Ureter (tissue), 1 donor: Measurements from ENCODE around the gene SERPING1. TPM values are rescaled to one million over a fixed set of nuclear protein-coding genes. Genes with fewer than 3 reads are reported as not detected.

Experiments used
- DNase-seq: peaks from one replicate; pipeline ENCODE4 v3.0.0-alpha.2; 2020; ENCODE audit warnings: low spot score
- total RNA-seq: library from RNA; stranded (reverse); gene quantifications from one replicate; pipeline ENCODE4 v1.2.4, GENCODE V29; 2023
- donor health status: DM: yes; HTN: yes; CAD: no.

The SERPING1 gene
- total RNA-seq: 302 TPM

DNA sequence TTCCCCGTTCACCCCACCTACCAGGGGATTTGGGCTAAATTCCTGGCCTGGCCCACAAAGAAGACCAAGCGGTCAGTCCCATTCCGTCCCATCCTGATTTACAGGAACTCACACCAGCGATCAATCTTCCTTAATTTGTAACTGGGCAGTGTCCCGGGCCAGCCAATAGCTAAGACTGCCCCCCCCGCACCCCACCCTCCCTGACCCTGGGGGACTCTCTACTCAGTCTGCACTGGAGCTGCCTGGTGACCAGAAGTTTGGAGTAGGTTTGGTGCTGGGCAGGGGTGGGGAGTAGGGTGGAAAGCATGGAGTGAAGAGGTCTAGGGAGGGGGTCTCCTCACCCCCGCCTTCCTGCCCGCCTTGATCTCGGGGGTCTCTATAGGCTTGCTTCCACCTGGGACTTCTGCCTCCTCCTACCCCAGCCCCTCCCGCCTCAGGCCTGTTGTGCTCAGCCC, at the start of gene SERPING1:
Gene SERPING1 (plus strand): TSS at position 225 of the 455 bp plus-strand sequence. CDS start 586 bp downstream, outside the sequence.
- peak; percentile 73 for DNase-seq

DNA sequence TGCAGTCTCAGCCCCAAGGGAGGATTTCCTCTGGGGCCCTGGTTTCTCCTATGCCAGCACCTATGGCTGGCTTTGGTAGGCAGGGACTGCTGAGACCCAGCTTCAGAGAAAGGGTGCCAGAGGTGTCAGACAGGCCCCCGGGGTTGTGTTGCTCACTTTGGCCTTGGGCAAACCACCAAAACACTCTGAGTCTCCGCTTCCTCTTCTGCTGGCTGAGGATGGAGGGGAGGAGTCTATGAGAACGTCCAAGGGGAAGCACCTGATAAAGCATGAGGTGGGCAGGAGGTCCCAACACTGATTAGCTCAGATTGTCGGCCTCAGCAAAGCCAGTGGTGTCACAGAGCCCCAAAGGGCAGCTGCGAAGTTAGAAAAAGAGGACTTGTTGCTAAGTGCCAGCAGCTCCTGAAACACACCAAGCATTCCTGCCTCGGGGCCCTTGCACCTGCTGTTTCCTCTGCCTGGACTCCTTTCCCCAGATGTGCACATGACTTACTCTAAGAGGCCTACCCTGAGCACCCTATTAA, 49.6 kb upstream of the SERPING1 start:
- no peak for DNase-seq

- DNase-seq: no peak
Measured at GRCh38 chr11:57549983-57550382, 47.5 kb upstream of the SERPING1 start.

DNA sequence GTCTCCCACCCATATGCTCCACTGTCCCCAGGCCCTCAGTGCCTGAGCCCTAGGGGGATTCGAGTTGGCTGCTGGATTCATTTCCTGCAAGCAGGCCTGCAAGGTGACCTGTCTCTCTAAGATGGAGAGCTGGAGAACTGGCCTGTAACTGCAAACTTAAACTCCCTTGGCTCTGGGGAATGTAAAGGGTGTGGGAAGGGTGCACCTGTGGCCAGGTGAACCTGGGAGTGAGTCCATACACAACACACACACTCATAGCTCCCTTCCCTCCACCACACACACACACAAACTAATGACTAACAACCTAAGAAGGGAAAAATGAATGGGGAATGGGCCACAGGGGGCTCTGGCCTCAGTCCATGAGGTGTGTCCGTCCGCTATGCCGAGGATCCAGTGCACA, 45.5 kb upstream of the SERPING1 start:
- DNase-seq: no peak

GRCh38 chr11:57552479-57552878, 45.0 kb upstream of the SERPING1 start:
- DNase-seq: no peak

DNA sequence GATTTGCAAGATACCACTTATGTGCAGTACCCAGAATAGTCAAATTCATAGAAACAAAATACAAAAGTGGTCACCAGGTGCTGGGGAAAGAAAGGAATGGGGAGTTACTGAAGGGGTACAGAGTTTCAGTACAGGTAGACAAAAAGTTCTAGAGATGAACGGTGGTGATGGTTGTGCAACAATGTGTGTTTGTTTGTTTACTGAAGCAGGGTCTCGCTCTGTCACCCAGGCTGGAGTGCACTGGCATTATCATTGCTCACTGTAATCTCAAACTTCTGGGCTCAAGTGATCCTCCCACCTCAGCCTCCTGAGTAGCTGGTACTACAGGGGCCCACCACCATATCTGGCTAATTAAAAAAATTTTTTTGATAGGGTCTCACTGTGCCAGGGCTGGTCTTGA, 42.1 kb upstream of the SERPING1 start:
- no peak for DNase-seq

- no peak for DNase-seq
Measured at GRCh38 chr11:57556041-57556440, 41.4 kb upstream of the SERPING1 start.

GRCh38 chr11:57560146-57560545, 37.3 kb upstream of the SERPING1 start:
- DNase-seq: no peak

DNA sequence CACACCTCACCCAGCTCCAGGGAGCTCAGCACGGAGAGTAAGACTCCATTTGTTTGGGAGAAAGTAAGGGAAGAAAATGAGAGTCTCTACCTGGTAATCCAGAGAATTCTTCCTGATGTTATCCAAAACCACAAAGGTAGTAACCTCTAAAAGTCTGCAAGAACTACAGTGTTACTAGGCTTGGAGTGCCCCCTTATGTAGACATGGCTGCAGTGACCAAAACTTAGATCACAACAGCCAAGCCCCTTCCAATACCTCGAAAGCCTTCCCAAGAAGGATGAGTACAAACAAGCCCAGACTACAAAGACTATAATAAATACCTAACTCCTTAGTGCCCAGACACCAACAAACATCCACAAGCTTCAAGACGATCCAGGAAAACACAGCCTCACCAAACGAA, 34.9 kb upstream of the SERPING1 start:
- DNase-seq: no peak

DNA sequence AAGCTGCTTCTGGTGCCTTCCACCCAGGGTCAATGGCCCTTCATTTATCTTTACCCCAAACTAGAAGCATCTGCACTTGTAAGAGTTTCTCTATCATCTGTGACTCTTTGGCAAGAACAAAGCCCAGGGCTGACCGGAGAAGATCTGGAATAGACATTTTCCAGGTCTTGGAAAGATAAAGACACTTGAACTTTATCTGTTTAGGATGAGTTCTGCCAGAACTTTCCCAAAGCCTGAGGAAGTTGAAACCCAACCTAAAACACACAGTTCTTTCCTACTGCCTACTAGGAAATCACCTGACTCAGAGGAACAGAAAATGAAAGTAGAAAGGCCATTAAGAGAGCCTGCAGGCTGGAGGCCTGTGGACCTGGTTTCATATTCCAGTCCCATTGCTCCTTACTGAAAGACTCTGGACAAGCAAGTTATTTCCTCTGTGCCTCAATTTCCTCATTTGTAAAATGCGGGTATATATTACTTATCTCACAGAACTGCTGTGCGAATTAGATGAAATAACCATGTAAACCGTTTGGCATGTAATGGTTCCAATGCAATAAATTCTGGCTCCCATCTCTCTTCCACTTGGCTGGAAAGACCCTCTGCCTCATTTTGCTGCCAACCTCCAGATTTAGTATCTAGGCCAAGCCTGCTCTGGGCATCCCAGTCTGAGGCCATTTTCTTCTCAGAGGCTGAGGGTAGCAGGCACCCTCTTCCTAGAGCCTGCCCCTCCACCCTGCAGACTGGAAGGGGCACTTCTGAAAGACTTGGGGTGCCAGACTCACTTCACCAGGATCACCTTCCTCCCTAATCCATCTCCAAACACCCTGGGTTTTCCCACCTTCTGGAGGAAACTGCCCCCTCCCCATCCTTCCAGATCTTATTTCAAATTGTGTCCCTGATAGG, 31.2 kb upstream of the SERPING1 start:
- DNase-seq: no peak

GRCh38 chr11:57566905-57567514, 30.5 kb upstream of the SERPING1 start:
- no peak for DNase-seq

GRCh38 chr11:57567515-57568329, 29.8 kb upstream of the SERPING1 start, which contains the start of gene UBE2L6:
UBE2L6 (minus strand) TSS chr11:57567672; CDS start chr11:57567611, 61 bp downstream.
- DNase-seq: peak; percentile 64

DNA sequence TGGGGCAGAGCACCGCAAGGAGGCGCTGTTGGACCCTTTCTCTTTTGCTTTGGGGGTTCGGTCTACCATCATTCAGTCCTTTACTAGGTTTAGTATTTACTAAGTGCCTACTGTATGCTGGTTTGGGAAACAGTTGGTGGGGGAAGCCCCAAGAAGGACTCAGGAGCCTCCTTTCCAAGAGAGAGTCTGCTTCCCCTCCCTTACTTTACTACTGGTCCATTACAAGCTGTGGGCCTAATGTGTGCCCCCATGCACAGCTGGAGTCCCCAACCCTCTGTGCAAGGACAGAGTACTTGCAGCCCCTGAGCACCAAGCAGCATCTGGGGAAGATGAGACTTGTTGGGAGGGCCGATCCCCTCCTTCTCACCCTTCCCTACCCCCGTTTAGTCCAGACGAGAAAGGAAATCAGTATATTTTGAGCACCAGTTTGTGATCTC, 29.1 kb upstream of the SERPING1 start:
- peak; percentile 88 for DNase-seq

DNA sequence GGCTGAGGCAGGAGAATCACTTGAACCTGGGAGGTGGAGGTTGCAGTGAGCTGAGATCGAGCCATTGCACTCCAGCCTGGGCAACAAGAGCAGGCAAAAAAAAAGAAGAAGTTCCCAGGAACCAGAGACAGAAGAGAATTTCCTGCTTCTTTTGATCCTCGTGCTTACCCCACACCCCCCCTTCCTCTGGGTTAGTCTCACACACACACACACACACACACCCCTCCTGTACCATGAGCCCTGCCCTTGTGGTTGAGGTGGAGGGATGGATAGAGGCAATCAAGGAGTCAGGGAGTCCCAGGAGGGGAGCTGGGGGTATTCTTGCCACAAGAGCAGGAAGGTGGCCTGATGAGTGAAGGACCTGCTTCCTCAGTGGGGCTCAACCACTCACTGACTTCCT, 25.9 kb upstream of the SERPING1 start:
- DNase-seq: no peak

- no peak for DNase-seq
Measured at GRCh38 chr11:57574061-57574460, 23.4 kb upstream of the SERPING1 start.

DNA sequence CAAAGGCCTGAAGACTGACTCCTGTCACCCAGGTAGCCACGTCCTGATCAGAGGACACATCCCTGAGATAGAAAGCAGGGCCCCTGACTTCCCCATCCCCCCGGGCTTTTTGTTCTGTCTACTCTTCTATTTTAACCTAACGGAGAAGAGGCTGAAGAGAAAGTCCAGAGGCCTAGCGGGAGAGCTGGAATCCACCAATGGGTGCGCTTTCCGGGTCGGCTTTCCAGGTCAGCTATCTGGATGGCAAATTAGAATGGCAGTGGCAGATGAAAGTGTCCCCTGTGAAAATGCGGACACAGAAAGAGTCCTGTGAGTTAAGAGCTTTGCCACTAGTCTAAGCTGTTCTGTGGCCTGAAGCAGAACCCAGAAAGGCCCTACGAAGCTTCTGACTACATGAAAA, 13.1 kb upstream of the SERPING1 start:
- no peak for DNase-seq

DNA sequence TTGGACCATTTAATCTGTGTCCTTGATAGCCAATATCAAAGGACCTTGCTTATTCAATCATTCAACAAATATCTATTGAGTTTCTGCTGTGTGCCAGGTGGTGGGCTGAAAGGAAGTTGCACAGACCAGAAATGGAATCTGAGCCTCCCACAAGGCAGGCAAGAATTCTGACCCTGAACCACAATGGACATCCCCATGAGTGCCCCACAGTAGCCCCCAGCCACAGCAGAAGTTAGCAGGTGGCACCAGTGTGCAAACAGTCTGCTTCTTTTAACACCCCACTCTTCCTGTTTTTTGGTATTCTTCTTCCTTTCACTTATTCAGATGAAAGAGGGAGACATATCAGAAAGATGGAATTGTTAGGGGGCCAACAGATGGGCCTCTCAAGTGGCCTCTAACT, 12.2 kb upstream of the SERPING1 start:
- DNase-seq: no peak

DNA sequence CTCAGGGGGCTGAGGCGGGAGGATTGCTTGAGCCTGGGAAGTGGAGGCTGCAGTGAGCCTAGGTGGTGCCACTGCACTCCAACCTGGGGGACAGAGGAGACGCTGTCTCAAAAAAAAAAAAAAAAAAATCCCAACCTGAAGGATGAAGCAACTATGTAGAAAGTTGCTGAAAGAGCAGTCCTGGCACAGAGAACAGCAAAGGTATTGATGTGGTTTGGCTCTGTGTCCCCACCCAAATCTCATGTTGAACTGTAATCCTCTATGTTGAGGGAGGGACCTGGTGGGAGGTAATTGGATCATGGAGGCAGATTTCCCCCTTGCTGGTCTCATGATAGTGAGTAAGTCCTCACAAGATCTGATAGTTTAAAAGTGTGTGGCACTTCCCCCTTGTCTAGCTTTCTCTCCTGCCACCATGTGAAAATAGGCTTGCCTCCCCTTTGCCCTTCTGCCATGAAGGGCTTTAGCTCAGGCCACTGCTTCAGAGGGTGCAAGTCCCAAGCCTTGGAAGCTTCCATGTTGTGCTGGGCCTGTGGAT, 10.7 kb upstream of the SERPING1 start:
- DNase-seq: no peak

DNA sequence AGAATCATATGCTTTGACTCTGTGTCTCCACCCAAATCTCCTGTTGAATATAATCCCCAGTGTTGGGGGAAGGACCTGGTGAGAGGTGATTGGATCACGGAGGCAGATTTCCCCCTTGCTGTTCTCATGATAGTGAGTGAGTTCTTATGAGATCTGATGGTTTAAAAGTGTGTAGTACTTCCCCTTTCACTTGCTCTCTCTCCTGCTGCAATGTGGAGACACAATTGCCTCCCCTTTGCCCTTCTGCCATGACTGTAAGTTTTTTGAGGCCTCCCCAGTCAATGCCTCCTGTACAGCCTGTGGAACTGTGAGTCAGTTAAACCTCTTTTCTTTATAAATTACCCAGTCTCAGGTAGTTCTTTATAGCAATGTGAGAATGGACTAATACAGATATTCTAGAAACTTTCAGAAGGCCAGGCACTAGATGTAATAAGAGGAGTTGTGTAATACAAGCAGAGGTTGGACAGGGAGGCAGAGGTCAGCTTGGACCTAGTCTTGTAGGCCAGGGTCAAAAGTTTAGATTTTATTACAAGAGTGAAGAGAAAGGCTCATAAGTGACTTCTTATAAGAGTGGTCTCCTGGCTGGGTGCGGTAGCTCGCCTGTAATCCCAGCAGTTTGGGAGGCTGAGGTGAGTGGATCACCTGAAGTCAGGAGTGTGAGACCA, 9.3 kb upstream of the SERPING1 start:
- DNase-seq: no peak

GRCh38 chr11:57596266-57596885, 1.1 kb upstream of the SERPING1 start:
- DNase-seq: no peak
